GM18870 (cell line): ENCODE measurements around the gene SLAMF9.
A peak's percentile ranks its signal among the peaks of the same experiment; 100 is the strongest.
"Not testable (repeated sequence)": the region's sequence is repeated elsewhere in the genome, so short reads cannot be mapped to it uniquely, and the experiment has no call there.

Source experiments
- ATAC-seq: cut with Tn5 transposase; IDR thresholded peaks from one replicate; pipeline ENCODE4 v1.9.1; 2021; ENCODE audit warnings: moderate library complexity; ENCODE audit not compliant: unreplicated experiment

SLAMF9 gene

GRCh38 chr1:159922511-159923202, 31.4 kb downstream of the SLAMF9 start:
- ATAC-seq: peak; percentile 0

DNA sequence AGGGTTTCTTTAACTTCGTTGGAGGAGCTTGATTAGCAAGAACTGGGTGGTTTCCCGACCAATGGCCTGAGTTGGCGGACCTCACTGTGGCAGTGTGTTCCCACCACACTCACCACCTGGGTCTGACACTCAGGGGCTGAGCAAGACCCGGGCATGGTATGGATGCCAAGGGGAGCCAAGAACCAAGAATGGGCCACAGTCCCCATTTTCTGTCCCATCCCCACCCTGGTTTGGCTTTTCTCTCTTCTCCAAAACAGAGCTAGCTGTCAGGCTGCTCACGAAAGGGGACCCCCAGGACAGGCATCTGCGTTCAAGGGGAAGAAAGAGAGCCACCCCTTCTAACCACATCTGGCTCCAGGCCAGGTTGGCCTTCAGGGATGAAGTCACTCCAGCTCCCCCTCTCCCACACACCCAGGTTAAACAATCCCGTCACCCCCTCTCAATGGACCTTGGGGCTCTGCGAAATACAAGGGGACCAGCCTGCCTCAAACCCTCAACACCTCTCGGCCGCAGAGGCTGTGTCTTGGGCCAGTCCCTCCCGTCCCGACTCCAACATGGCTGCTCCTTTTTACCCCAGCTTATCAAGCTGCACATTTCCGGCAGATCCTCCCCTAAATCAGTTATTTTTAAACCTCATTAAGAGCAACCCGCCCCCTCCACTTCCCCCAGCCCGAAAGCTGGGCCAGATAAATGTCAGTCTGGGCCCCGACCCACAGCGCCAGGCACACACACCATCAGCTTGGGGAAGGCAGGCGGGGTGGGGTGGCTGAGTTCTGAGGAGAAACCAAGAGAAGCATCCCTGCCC, 32.1 kb downstream of the SLAMF9 start:
- no peak for ATAC-seq

DNA sequence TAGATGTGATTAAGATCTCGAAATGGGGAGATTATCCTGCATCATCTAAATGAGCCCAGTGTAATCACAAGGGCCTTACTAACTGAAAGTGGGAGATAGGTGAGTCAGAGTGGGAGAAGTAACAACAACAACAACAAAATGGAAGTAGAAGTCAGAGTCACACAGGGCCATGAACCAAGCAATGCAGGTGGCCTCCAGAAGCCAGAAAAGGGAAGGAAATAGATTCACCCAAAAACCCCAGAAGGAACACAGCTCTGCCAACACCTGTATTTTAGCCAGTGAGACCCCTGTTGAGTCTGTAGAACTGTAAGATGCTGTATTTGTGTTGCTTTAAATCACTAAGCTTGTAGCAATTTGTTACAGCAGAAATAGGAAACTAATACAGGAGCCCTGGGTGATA, 32.8 kb downstream of the SLAMF9 start:
- ATAC-seq: peak; percentile 36

DNA sequence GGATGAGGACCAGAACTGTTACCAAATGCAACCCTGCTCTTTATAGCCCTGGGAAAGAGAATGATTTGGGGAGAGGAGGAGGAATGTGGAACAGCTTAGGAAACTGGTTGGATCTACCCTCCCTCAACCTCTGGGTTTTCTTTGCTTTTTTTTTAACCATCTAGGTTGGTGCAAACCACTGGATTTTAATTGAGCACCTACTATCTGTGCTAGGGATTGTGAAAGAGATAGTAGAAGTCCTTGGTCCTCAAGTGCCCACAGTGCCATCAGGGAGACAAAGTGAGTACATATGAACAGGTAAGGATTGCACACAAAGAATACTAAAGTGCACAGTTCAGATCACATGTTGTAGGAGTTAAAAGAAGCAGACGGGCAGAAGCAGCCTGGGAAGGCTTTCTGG, 33.4 kb downstream of the SLAMF9 start:
- no peak for ATAC-seq

DNA sequence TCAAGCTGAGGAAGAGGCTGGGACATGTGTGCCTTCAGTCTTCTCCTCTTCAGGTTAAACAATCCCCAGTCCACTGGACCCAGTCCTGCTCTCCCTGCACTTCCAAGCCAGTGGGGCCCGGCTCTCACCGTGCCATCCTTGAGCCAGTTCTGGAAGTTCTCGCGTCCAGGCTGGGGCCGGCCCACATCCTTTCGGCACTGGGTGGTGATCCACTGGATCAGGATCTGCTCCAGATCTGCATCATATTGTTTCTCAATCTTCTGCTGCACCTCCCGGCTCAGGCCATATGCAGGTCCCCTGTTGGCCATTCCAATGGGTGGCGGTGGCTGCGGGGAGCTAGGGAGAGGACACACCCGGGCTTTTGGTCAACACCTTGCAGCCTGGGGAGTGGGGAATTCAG, 33.8 kb downstream of the SLAMF9 start:
- ATAC-seq: no peak

GRCh38 chr1:159919236-159919865, 34.7 kb downstream of the SLAMF9 start:
- no peak for ATAC-seq

DNA sequence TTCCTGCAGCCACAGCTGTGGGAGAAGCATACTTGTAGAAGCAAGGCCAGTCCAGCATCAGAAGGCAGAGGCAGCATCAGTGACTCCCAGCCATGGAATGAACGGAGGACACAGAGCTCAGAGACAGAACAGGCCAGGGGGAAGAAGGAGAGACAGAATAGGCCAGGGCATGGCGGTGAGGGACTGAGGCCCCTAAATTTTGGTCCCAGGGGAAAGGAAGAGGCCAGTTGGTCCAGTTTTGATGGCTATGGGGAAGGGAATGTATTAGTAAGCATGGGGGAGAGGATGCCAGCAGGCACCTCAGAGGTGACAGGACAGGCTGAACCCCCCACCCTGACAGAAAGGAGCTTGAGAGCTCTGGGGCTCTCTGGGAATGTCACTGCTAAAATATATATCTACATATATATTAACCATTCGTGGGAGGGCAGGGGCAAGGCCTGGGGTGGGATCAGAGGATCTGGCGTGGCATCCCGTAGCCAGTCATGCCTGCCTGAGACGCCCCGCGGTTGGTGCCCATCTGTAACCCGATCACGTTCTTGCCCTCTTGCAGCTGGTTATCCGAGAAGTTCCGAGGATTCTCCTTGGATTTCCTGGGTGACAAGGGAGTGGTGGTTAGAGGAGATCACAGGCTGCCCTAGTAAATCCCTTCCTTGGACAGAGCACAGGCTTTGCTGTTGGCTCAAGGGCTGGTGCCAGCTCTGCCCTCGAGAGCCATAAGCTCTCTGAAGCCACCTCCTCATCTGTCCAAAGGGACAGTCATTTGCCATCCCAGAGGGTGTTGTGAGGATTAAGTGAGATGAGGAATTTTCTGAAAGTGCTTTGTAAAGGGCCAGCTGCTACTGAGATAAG, 35.5 kb downstream of the SLAMF9 start:
- ATAC-seq: no peak

DNA sequence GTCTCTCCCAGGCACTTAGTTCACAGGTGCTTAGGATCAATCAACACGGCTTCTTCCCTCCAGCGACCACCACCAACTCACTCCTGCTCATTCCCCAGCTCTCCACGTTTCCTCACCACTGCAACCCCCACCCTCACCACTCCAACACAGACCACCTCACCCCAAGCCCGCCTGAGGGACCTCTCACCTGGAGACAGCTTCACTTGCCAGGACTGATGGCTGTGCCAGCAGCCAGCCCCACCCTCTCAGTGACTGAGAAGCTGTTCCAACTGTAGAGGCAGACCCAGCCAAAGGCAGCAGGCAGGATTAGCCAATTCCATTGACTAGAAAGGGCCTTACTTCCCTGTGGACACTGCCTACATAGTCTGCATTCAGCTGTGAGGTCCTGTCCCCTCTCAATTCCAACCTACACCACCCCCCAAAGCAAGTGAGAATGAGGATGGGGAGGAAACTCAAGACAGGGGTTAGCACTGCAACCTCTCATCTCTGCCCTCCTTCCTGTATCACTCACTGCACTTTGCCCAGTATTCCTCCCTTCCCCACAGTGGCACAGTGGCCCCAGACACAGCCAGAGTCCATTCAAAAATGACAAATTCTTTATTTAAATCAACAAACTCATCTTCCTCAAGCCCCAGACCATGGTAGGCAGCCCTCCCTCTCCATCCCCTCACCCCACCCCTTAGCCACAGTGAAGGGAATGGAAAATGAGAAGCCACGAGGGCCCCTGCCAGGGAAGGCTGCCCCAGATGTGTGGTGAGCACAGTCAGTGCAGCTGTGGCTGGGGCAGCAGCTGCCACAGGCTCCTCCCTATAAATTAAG, 36.3 kb downstream of the SLAMF9 start:
- no peak for ATAC-seq

- ATAC-seq: no peak
Observed at GRCh38 chr1:159916242-159917051, 37.6 kb downstream of the SLAMF9 start.

DNA sequence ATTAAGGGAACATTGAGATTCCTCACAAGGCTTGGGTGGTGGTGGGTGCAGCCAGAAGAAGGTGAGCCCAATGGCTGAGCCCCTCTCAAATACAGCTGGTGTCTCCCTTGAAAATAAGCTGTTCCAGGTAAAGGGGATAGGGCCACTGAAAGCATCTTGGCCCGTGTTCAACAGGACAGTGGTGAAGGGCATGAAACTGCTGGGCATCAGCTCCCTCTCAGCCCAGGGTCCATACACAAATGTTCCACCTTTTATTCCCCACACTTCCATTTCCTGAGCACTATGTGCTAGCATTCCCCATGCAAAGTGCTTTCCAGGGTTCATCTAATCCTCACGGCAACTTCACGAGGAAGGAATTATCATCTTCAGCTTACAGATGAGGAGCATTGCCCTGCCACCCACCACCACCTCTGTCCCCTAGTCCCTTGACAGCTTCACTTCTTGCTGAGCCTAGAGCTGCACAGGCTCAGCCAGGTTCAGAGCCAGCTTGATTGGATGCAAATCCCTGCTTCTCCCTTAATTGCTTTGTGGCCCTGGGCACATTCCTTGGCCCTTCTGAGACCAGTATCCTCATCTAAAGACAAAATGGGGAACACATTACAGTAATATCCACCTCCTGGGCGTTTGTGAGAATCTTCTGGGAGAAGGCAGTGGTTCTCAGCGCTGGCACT, 38.3 kb downstream of the SLAMF9 start:
- no peak for ATAC-seq

GRCh38 chr1:159914252-159915018, 39.6 kb downstream of the SLAMF9 start:
- ATAC-seq: no peak

DNA sequence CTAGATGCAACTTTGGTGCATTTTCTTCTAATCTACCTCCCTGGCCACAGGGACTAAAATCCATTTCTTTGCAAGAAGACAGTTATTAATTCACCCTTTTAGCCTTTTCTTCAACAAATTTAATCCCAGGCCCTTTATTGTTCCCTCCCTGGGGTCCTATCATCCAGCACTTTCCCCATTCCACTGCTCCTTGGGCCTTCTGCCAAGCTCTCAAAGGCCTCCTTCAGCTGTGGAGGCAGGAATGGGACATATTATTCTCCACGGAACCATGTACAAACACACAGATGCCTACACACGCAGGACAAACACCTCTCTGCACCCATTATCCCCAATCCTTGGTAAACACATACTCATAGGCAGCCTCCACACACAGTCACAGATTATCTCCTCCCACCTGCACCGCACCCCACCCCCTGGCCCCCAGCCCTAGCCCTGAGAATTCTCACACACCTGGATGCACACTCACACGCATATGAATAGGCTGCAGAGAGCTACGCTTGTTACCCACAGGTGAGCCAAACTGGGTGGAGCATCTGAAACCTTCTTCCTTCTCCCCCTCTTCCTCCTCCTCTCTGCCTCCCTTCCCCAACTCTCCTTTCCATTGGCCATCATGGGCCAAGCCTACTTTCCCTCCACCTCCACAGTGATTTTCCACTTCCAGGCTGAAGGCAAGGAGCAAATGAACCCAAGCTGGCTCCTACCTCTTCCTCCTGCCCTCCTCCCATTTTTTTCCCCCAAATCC, 40.4 kb downstream of the SLAMF9 start:
- no peak for ATAC-seq

- no peak for ATAC-seq
Observed at GRCh38 chr1:159911326-159912070, 42.5 kb downstream of the SLAMF9 start.

- no peak for ATAC-seq
Observed at GRCh38 chr1:159908031-159908940, 45.8 kb downstream of the SLAMF9 start.

GRCh38 chr1:159906960-159907359, 47.1 kb downstream of the SLAMF9 start:
- no peak for ATAC-seq

DNA sequence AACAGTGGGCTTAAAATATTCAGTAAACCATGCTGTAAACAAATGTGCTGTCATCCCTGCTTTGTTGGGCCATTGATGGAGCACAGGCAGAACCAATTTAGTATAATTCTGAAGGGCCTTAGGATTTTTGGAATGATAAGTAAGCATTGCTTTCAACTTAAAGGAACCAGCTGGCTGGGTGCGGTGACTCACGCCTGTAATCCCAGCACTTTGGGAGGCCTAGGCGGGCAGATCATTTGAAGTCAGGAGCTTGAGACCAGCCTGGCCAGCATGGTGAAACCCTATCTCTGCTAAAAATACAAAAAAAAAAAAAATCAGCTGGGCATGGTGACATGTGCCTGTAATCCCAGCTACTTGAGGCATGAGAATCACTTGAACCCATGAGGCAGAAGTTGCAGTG, 50.0 kb downstream of the SLAMF9 start:
- not testable (repeated sequence) for ATAC-seq
